HL-60 (cell line): ENCODE results near the gene CENPC.

ENCODE experiments used
- CTCF ChIP-seq: IDR thresholded peaks from one replicate; pipeline ENCODE4 v1.5.1; 2011; ENCODE audit warnings: low read length, control low read depth, inconsistent platforms; ENCODE audit not compliant: insufficient read depth
- GABPA ChIP-seq: IDR thresholded peaks from 2 replicates; pipeline ENCODE4 v1.6.1; 2012; ENCODE audit warnings: low read depth
- POLR2AphosphoS5 ChIP-seq: IDR thresholded peaks from 2 replicates; pipeline ENCODE4 v1.6.1; 2012; ENCODE audit warnings: low read depth
- REST ChIP-seq: IDR thresholded peaks from 2 replicates; pipeline ENCODE4 v1.6.1; 2012; ENCODE audit warnings: low read depth; ENCODE audit not compliant: insufficient replicate concordance

GRCh38 chr4:67475155-67475554 lies 70.1 kb downstream of the CENPC start:
- TF ChIP-seq POLR2AphosphoS5: no peak
- no peak for TF ChIP-seq CTCF
- no peak for TF ChIP-seq REST
- TF ChIP-seq GABPA: no peak
